Nephron progenitor cell (in vitro differentiated cells): Measurements from ENCODE around the gene STKLD1.
"Not testable (repeated sequence)": the region's sequence is repeated elsewhere in the genome, so short reads cannot be mapped to it uniquely, and the experiment has no call there.

Source experiments
- DNase-seq: peaks from one replicate; pipeline ENCODE4 v3.0.0; 2021
- H3K27ac Mint-ChIP-seq: 2 replicates; pipeline ENCODE4 v1.8.0; 2021; ENCODE audit warnings: mild to moderate bottlenecking, moderate library complexity, mixed read lengths
- H3K27me3 Mint-ChIP-seq: 2 replicates; pipeline ENCODE4 v1.8.0; 2021; ENCODE audit warnings: mild to moderate bottlenecking, low read depth, mixed read lengths; ENCODE audit not compliant: poor library complexity
- H3K36me3 Mint-ChIP-seq: 2 replicates; pipeline ENCODE4 v1.8.0; 2021; ENCODE audit warnings: low read depth, mixed read lengths
- H3K4me1 Mint-ChIP-seq: 2 replicates; pipeline ENCODE4 v1.8.0; 2021; ENCODE audit warnings: mixed read lengths
- H3K4me3 Mint-ChIP-seq: 2 replicates; pipeline ENCODE4 v1.8.0; 2021; ENCODE audit warnings: mild to moderate bottlenecking, moderate library complexity, mixed read lengths
- H3K9me3 Mint-ChIP-seq: 2 replicates; pipeline ENCODE4 v1.8.0; 2021; ENCODE audit warnings: mild to moderate bottlenecking, moderate library complexity, mixed read lengths
- CTCF ChIP-seq: fragments of 200-600 bp; sonication (generic); IDR thresholded peaks from 2 replicates; pipeline ENCODE4 v1.5.0; 2021; ENCODE audit warnings: antibody characterized with exemption

The STKLD1 gene

GRCh38 chr9:133369933-133370332 lies 6.2 kb upstream of the STKLD1 start:
- TF ChIP-seq CTCF: no peak

GRCh38 chr9:133370685-133371084 lies 5.5 kb upstream of the STKLD1 start:
- H3K4me1 Mint-ChIP-seq: peaks cover 68% of the 10 kb centered on the region
- H3K36me3 Mint-ChIP-seq: peaks cover 6% of the 10 kb centered on the region

More at GRCh38 chr9:133369933-133370332, 6.2 kb upstream of the STKLD1 start:
- Mint-ChIP-seq H3K4me1 (peaks cover 65% of the 10 kb centered on the region), H3K27me3 (no peaks in the 10 kb centered on the region), H3K27ac (peak overlapping the region; percentile 73), H3K9me3 (no peaks in the 10 kb centered on the region), H3K4me3 (peak overlapping the region; percentile 24), H3K36me3 (peaks cover 13% of the 10 kb centered on the region)
- DNase-seq: no peak

GRCh38 chr9:133371261-133371711 lies 4.9 kb upstream of the STKLD1 start:
- no peak for DNase-seq
- Mint-ChIP-seq H3K36me3 (no peaks in the 10 kb centered on the region), H3K4me3 (no peak overlapping the region), H3K4me1 (peaks cover 68% of the 10 kb centered on the region), H3K27me3 (no peaks in the 10 kb centered on the region), H3K27ac (peak overlapping the region; percentile 71), H3K9me3 (no peaks in the 10 kb centered on the region)
- no peak for TF ChIP-seq CTCF

More at GRCh38 chr9:133370685-133371084, 5.5 kb upstream of the STKLD1 start:
- Mint-ChIP-seq H3K27ac (peak overlapping the region; percentile 73), H3K27me3 (no peaks in the 10 kb centered on the region), H3K9me3 (no peaks in the 10 kb centered on the region), H3K4me3 (no peak overlapping the region)
- no peak for TF ChIP-seq CTCF
- DNase-seq: no peak

- Mint-ChIP-seq H3K27me3 (peaks cover 3% of the 10 kb centered on the region), H3K27ac (peak overlapping the region; percentile 59), H3K4me3 (no peak overlapping the region), H3K4me1 (peaks cover 68% of the 10 kb centered on the region), H3K9me3 (peaks cover 5% of the 10 kb centered on the region), H3K36me3 (no peaks in the 10 kb centered on the region)
- TF ChIP-seq CTCF: no peak
- no peak for DNase-seq
Observed at GRCh38 chr9:133372144-133372543, 4.0 kb upstream of the STKLD1 start.

- Mint-ChIP-seq H3K9me3 (peaks cover 18% of the 10 kb centered on the region), H3K36me3 (no peaks in the 10 kb centered on the region), H3K27me3 (peaks cover 5% of the 10 kb centered on the region), H3K4me3 (peak overlapping the region; percentile 97), H3K27ac (peak overlapping the region; percentile 98), H3K4me1 (peaks cover 57% of the 10 kb centered on the region)
- no peak for TF ChIP-seq CTCF
- no peak for DNase-seq
Observed at GRCh38 chr9:133374612-133375115, 1.5 kb upstream of the STKLD1 start.

- H3K4me1 Mint-ChIP-seq: peaks cover 52% of the 10 kb centered on the region
- peaks cover 18% of the 10 kb centered on the region for H3K9me3 Mint-ChIP-seq
- H3K4me3 Mint-ChIP-seq: peak overlapping the region; percentile 97
- H3K27ac Mint-ChIP-seq: peak overlapping the region; percentile 98
- no peak for TF ChIP-seq CTCF
- no peaks in the 10 kb centered on the region for H3K36me3 Mint-ChIP-seq
- no peak for DNase-seq
- H3K27me3 Mint-ChIP-seq: peaks cover 5% of the 10 kb centered on the region
Observed at GRCh38 chr9:133375116-133375723, 946 bp upstream of the STKLD1 start.

GRCh38 chr9:133377280-133377679 lies 1.1 kb downstream of the STKLD1 start:
- not testable (repeated sequence) for H3K36me3 Mint-ChIP-seq, H3K27ac Mint-ChIP-seq, H3K27me3 Mint-ChIP-seq, DNase-seq
- Mint-ChIP-seq H3K4me3 (peak overlapping the region; percentile 52), H3K4me1 (peaks cover 31% of the 10 kb centered on the region), H3K9me3 (peaks cover 18% of the 10 kb centered on the region)
